SHP77 (cell line): ENCODE results near the gene MIB2.
"Not testable (repeated sequence)": the region's sequence is repeated elsewhere in the genome, so short reads cannot be mapped to it uniquely, and the experiment has no call there.

Experiments
- DNase-seq, 2 experiments: peaks; one replicate each; lab custom pipeline; 2025; lab: John Stamatoyannopoulos, UW

Gene MIB2

DNA sequence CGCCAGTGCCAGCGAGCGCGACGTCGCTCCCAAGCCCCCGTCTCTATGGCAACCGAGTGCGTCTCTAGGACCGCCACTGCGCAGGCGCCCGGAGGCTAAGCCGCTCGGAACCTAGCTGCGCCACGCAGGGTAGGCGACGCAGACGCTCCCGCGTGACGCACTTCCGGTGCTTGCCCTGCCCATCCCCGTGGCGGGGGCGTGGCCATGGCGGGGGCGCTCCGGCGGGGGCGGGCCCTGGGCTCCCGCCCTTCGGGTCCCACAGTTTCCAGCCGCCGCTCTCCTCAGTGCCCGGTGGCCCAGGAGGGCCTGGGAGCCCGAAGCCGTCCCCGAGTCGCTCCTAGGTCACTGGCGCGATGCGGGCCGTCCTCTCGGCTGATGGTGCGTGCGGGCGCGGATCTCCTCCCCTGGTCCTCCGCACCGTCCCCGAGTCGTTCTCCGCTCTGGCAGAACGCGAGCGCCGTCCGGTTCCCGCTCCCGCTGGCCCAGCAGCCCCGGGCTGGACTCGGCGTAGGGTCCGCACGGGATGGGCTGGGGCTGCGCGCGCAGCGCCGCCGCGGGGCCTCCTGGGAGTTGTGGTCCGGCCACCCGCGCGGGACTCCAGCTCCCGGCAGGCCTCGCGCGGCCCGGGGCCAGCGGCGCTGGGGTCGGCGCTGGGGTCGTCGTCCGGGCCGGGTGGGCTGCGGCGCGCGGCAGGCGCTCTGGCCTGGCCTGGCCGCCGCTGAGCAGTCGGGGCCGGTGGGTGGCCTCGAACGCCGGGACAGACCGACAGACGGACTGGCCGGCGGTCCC, at the start of gene MIB2:
TSS of gene MIB2 (plus strand) at position 245 of the 789 bp plus-strand sequence. CDS start 7,953 bp downstream, outside the sequence.
- peak; percentile 92 to 96 for DNase-seq

DNA sequence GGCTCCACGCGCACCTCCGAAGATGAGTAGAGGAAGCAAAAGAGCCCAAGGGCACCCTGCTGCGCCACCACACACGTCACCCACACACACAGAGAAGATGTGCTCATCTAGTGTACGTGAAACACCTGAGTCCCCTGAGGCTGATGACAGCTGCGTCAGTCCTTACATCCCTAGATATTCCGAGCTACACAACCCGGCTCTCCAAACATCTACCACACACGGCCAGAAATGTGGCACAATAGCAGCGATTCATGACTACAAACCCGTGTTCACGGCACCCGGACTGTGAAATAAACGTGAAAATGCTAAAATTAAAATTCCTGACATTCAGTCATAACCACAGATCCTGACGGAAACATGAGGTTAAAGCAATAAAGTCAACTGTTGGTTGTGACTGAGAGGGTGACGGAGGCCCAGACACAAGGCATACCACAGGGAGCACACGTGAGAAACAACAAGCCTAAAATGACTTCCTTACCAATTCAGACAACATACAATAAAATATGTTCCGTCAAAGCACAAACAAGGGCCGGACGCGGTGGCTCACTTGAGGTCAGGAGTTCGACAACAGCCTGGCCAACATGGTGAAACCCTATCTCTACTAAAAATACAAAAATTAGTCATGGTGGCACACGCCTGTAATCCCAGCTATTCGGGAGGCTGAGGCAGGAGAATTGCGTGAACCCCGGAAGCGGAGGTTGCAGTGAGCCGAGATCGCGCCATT, 48.0 kb upstream of the MIB2 start:
- DNase-seq: no peak

DNA sequence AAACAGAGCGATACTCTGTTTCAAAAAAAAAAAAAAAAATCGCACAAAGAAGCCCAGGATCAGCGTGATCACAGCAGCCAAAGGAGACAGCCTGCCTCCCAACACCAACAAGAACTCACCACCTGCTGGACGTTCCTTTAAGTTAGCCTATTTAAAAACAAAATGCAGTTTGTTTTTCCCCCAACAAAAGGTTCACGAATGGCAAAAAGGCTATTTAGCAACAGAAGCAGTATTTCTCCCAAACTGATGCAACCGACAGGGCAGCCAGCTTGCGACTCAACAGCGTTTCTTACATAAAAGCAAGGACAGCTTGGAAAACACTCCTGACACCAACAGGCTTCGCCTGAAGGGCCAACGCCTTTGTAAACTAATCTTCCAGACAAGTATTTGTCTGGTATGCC, 47.4 kb upstream of the MIB2 start:
- no peak for DNase-seq

DNA sequence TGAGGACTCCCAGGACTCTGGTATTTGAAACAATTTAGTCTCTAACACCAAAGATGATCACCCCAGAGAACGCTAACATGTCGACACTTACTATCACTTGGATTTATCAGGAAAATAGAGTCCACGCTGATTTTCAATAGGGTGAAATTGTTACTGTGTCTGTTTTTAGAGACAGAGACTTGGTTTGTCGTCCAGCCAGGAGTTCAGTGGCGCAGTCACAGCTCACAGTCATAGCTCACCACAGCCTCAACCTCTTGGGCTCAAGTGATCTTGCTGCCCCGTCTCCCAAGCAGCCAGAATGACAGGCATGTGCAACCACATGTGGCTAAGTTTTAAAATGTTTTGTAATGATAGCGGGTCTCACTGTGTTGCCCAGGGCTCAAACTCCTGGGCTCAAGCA, 46.0 kb upstream of the MIB2 start:
- no peak for DNase-seq

DNA sequence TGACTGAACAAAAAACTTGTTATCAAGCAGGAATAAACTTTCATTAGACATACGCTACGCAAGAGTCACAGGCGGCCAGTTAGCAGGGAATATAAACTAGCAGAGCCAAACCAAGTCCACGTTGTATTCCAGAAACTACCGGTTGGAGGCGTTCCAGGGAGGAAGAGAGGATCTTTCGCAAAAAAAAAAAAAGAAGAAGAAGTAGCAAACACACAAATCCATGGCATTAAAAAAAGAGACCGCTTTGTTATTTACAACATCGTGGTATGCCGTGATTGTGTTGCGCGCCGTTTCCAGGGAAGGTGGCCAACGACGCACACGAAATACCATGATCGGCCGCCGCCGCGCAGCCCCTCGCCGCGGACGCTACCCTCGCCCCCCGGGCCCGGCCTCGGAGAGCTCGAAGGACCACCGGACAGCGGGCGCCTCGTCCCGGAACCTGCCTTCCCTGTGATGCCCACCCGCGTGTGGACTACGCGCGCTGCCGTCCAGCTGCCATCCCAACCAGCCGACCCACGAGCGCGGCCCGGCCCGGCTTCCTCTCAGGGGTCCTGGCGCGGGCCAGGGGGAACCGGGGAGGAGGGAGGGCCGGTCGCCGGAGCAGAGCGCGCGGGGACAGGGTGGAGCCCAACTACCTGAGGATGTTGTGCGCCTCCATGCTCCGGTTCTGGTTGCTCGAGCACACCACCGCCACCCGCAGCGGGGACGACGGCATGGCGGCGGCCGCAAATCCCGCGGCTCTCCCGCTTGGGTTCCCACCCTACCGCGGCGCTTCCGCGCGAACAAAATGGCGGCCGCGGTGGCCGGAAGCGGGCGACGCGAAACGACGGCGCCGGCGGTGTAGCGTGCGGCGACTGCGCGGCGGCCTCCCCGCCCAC, 41.2 kb upstream of the MIB2 start:
- DNase-seq: peak; percentile 27 to 66

DNA sequence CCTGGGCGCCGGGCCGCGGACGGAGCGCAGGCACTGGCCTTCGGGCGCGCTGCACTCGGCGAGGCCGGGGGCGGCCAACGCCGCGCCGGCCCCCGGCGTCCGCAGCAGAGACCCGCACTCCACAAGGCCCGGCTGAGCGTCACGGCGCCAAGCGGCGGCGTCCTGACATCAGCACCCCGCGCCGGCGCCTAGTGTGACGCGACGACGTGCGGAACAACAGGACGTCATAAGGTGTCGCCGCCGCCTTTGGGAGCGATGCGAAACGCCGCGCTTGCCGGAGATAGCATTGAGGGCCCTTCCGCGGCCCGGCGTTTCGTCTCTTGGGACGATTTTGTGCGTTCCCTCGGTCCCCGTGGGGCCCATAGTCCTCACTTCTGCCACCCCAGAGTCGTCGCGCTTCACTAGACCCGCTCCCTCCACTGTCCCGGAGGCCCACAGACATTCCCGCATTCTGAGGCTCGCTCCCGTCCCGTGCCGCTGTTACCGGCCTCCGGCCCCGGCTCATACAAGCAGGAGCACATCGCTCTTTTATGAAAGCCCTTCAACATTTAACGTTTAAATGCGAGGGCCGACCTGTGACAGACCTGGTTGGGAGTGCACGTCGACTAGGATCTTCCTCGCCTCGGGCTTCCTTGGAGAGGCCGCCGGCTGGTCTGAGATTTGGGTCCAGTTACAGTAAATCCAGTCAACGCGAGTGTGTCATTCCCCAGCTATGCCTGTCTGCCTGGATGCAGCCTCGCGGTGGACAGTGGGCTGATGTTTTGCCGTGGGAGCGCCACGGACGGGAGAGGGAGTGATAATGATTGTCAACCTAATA, 40.4 kb upstream of the MIB2 start, which contains the start of gene SSU72:
TSS of gene SSU72 (minus strand) at position 143 of the 817 bp plus-strand sequence. CDS start 306 bp downstream, outside the sequence.
- peak; percentile 82 to 83 for DNase-seq

DNA sequence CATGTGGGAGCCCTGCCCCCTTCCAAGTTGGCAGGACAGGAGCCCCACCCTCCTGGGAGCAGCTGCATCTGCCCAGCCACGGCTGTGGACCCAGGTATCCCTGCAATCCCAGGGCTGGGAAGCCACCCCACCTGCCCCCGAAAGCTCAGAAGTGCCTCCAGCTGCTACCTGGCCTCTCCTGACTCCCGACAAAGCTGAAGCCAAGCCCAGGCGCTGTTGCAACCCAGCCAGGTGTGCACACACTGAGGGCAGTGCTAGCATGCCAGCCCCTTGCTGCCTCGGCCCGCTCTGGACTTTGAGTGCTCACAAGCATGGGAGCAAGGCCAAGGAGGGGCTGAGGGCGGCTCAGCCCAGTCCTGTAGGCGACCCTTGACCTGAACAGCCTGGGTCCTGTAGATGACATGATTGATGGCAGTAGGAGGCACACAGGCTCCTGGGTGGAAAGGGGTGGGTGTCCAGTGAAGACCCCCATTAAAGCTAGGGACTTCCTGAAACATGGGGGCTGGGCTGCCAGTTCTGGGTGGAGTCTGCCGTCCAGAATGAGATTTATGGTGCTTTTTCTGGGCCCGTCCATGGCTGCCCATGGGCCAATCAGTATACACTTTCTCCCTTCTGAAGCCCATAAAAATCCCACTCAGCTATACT, 37.8 kb upstream of the MIB2 start:
- peak in 1 of 2 experiments; percentile 70 for DNase-seq

DNA sequence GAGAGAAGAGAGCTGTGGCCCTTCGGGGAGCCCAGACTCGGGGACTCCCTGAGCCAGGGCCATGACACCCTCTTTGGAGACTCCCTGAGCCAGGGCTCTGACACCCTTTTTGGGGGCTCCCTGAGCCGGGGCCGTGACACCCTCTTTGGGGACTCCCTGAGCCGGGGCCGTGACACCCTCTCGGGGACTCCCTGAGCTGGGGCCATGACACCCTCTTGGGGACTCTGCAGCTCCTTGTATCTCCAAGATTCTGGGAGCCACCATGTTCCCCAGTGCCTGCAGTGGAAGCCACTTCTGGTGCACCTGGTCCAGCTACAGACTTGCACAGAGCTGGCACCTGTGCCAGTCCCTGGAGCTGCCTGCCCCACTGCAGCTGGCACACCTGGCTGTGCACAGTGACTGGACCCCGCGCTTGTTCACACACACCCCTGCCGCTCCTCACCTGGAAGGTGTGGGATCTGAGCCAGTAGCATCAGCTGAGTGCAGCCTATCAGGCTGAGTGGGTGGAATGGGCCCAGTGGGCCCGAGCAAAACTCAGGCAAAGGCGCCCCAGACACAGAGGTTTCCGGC, 36.8 kb upstream of the MIB2 start:
- DNase-seq: no peak

DNA sequence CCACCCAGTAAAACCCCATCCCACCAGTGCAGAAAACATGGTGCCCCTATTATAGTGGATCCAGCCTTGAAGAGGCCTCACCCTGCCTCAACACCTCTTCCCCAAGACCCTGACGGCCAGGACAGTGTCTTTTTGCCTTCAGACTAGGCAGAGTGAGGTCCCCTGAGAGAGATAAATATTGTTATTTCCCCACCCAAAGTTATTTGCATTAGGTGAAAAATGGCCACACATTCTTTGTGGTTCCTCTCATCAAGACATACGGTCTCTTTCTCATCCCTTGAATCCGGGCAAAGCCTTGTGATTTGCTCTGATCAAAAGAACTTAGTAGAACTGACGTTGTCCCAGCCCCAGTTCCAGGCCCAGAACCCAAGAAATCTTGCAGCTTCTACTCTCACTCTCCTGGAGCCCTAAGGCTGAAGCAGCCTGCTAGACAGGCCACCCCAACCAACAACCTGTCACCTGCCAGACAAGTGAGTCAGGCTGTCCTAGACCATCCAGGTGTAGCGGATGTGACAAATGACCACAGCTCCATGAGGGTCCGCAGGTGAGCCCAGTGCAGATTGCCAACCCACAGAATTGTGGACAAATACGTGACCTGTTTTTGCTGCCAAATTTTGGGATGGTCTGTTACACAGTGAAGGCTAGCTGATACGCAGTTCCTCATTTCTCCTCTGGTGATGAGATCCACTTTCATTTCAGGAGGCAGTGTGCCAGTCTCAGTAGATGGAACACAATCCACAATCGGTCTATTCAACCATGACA, 32.5 kb upstream of the MIB2 start:
- no peak for DNase-seq

DNA sequence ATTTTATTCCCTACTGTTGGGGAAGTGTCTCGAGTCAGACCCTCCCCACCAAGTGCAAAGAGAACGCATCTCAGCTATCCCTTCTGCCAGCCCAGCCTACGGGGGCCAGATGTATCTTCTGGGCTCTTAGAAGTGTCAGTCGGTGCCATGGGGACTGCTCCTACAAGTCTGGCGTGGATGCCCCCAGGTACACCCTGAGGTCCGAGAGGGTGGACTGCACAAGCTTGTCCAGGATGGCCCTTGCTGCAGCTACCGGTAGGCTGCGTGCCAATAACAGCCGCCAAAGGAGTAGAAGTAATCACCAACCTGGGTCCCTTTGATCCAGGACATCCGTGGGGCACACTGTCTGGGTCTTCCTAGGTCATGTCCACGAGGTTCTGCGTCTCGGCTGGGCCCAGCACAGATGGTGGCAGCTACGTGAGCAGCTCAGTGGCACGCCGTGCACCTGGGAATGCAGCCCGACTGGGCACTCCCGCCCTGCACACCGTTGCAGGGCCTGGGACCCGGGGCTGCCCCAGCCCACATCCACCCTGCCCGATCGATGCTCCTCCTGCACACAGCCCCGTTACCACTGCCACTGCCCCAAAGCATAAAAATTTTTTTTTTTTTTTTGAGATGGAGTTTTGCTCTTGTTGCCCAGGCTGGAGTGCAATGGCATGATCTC, 31.8 kb upstream of the MIB2 start:
- DNase-seq: no peak

DNA sequence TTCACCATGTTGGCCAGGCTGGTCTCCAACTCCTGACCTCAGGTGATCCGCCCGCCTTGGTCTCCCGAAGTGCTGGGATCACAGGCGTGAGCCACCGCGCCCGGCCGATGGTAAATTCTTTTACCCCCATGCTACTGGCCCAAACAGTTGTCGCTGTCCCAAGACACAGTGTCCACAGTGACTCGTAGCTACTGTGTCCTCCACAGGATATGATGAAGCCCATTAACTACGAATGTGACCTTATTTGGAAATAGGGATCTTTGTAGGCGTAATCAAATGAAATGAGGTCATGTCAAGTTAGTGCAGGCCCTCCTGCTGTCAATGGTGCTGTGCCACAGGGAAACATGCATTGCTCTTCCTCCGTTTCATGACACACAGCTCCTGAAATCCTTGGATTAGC, 23.8 kb upstream of the MIB2 start:
- DNase-seq: no peak

DNA sequence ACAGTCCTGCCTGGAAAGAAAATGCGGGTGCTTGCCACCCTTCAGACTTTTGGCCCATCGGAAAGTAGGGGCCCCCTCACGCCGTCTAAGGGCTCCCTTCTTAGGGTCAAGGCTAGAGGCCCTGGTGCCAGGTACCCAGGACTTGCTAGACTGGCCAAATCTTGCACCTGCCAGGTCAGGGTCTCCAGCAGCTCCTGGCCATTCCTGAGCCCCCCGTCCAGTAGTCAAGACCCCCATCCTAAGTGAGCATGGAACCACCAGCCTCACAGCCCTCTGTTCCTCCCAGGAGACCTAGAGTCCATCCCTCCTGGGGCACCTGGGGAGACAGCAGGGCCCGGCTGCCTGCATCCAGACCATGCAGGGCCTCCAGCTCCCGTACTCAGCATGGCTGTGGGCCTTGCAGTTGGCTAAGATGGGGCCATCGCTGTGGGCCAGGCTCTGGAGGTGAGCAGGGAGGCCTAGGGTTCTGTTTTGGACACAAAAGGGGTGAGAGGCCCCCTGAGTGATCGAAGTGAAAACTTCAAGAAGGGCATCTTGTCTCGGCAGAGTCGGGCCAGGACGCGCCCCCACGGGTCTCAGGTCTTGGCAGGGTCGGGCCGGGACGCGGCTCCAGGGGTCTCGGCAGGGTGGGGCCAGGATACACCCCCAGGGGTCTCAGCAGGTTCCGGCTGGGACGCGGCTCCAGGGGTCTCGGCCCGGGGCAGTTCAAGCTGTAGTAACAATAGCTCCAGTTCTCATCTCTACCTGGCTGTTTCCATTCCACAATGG, 21.3 kb upstream of the MIB2 start:
- no peak for DNase-seq

DNA sequence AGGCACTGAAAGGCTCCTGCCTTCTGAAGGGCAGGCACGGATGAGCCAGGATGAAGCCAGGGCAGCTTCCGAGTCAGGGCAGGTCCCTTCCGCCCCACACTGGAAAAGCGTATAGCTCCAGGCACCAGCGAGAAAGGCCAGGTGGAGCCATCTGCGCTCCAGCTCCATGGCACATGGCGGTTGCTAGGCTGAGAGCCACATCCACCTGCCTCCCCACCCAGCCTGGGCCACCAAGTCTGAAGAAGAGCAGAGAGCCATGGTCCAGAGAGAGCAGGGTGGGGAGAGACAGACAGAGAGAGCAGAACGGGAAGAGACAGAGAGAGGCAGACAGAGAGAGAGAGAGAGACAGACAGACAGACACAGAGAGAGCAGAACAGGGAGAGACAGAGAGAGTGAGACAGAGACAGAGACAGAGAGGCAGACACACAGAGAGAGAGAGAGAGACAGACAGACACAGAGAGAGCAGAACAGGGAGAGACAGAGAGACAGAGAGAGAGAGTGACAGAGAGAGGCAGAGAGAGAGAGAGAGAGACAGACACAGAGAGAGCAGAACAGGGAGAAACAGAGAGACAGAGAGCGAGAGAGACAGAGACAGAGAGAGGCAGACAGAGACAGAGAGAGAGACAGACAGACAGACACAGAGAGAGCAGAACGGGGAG, 20.6 kb upstream of the MIB2 start:
- peak; percentile 45 to 51 for DNase-seq

DNA sequence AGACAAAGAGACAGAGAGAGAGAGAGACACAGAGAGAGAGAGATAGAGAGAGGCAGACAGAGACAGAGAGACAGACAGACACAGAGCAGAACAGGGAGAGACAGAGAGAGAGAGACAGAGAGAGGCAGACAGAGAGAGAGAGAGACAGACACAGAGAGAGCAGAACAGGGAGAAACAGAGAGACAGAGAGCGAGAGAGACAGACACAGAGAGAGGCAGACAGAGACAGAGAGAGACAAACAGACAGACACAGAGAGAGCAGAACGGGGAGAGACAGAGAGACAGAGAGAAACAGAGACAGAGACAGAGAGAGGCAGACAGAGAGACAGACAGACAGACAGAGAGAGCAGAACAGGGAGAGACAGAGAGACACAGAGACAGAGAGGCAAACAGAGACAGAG, 20.0 kb upstream of the MIB2 start:
- DNase-seq: not testable (repeated sequence)

DNA sequence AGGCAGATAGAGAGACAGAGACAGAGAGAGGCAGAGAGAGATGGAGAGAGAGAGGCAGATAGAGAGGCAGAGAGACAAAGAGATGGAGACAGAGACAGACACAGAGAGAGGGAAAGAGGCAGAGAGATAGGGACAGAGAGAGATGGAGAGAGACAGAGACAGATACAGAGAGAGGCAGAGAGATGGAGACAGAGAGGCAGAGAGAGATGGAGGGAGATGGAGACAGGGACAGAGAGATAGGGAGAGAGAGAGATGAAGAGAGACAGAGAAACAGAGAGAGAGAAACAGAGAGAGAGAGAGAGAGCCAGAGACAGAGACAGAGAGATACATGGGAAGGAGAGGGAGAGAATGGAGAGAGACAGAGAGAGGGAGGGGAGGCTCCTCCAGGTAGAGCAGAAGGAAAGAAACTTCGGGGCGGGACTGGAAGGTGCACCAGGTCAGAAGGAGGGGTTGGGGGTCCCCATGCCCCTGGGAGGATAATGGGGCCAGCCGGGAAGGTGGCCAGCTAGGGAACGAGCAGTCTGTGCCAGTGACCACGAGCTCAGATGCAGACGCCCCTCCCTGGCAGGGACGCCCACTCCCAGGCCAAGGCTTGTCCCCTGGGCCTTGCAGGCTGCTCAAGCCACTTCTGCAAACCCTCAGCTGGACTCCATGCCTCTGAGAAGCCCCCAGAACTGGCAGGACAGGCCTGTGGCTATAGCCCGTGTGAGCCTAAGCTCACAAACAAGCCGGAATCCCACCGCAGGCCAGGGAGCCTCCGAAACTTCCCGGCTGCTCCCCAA, 18.6 kb upstream of the MIB2 start:
- DNase-seq: no peak

DNA sequence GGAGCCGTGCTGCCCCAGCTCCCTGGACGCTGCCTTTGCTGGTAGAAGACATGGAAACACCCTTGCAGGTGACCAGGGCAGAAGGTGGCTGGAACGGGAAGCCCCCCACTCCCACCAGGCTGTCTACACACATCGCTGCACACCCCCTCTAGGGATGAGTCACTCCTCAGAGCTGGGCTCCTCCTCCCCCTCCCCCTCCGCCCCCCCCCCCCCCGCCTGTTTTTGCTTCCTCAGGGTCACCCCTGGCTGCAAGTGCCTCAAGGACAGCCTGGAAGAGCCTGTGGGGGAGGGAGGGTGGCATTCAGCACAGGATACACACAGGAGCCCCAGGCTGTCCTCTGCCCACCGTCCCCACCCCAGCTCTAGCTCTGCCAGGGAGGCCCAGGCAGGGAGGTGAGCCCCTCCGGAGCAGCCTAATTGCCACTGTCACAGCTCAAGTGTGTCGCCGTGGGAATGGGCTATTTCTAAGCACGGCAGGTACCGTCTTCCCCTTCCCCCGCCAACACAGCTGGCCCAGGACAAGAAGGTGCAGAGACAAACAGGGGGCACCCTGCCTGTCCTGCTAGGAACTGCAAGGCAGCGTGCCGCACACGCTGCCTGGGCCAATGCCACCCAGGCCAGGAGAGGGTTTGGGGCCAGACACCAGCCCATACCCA, 17.9 kb upstream of the MIB2 start:
- peak in 1 of 2 experiments; percentile 38 for DNase-seq
